HepG2 (cell line): ENCODE measurements around the gene B3GNT2. TPM values are rescaled to one million over a fixed set of nuclear protein-coding genes. Genes with fewer than 3 reads are reported as not detected.
A peak's percentile ranks its signal among the peaks of the same experiment; 100 is the strongest.

ENCODE experiments used
- ARNT2 ChIP-seq: sonication (generic); formaldehyde crosslinking; IDR thresholded peaks from 2 replicates; pipeline ENCODE4 v1.8.0; 2022; ENCODE audit warnings: mild to moderate bottlenecking, low read depth, missing genetic modification reagents, moderate library complexity
- HNF4G ChIP-seq, 2 experiments: sonication (generic) in 1 of 2; formaldehyde crosslinking in 1 of 2; IDR thresholded peaks; 2 replicates each; pipeline versions ENCODE4 v1.4.0 to v1.6.1; 2011 to 2020; ENCODE audit warnings: borderline replicate concordance in 2 of 2, low read depth in 2 of 2, mild to moderate bottlenecking in 2 of 2, low read length in 1 of 2, missing genetic modification reagents in 1 of 2, moderate library complexity in 1 of 2
- KLF13 ChIP-seq: sonication (generic); formaldehyde crosslinking; IDR thresholded peaks from 2 replicates; pipeline ENCODE4 v1.4.0; 2020; ENCODE audit warnings: mild to moderate bottlenecking, missing genetic modification reagents
- NFYC ChIP-seq: IDR thresholded peaks from 2 replicates; pipeline ENCODE4 v1.6.1; 2016; ENCODE audit warnings: missing genetic modification reagents, missing compliant biosample characterization
- NR2F2 ChIP-seq: IDR thresholded peaks from 2 replicates; pipeline ENCODE4 v1.6.1; 2012; ENCODE audit warnings: low read depth, inconsistent platforms, borderline replicate concordance
- TMF1 ChIP-seq: sonication (generic); formaldehyde crosslinking; IDR thresholded peaks from 2 replicates; pipeline ENCODE4 v1.8.1; 2022; ENCODE audit warnings: low read depth, missing genetic modification reagents
- ZNF138 ChIP-seq: sonication (generic); formaldehyde crosslinking; IDR thresholded peaks from 2 replicates; pipeline ENCODE4 v1.5.0; 2020; ENCODE audit warnings: mild to moderate bottlenecking, low read depth, missing genetic modification reagents
- polyA plus RNA-seq, 8 experiments: library from polyadenylated mRNA; depleted of rRNA in 3 of 8; stranded (reverse) in 7 of 8; unstranded in 1 of 8; fragments of >200 nt; fragmentation: Illumina TruSeq in 4 of 8; extraction: Trizol in 4 of 8; gene quantifications; 2 replicates each; pipeline versions ENCODE4 v1.2.1 to v1.2.3, GENCODE V29; 2011 to 2016; ENCODE audit warnings: low read depth in 4 of 8, missing spikeins in 1 of 8, mixed read lengths in 1 of 8; ENCODE audit not compliant: insufficient read depth in 1 of 8
- total RNA-seq, 5 experiments: library from RNA; depleted of rRNA; stranded (reverse); fragments of >200 nt; fragmentation: Illumina TruSeq; extraction: Trizol; gene quantifications; 2 replicates each; pipeline ENCODE4 v1.2.3, GENCODE V29; 2016; ENCODE audit warnings: low read depth in 1 of 5
- TF ChIP-seq, protein P1 (sequence below), 2 experiments: sonication (generic) in 1 of 2; formaldehyde crosslinking in 1 of 2; IDR thresholded peaks; 2 replicates each; pipeline versions ENCODE4 v1.6.1 to v1.9.0; 2014 to 2022; ENCODE audit warnings: antibody characterized with exemption in 1 of 2, borderline replicate concordance in 1 of 2, inconsistent platforms in 1 of 2, low read depth in 1 of 2, missing genetic modification reagents in 1 of 2
- TF ChIP-seq, protein P2 (sequence below): sonication (generic); formaldehyde crosslinking; IDR thresholded peaks from 2 replicates; pipeline ENCODE4 v1.4.0; 2020; ENCODE audit warnings: missing genetic modification reagents
- TF ChIP-seq, protein P3 (sequence below): IDR thresholded peaks from 2 replicates; pipeline ENCODE4 v1.6.1; 2016; ENCODE audit warnings: low read depth, borderline replicate concordance
- TF ChIP-seq, protein P4 (sequence below): sonication (generic); formaldehyde crosslinking; IDR thresholded peaks from 2 replicates; pipeline ENCODE4 v1.4.0; 2020; ENCODE audit warnings: missing genetic modification reagents

B3GNT2 gene
- total and polyA plus RNA-seq, 2 of the 13 experiments (the other 11 are each of a cell fraction or from before 2014, with no cell fraction given) = 26.3 to 28.5 TPM

DNA sequence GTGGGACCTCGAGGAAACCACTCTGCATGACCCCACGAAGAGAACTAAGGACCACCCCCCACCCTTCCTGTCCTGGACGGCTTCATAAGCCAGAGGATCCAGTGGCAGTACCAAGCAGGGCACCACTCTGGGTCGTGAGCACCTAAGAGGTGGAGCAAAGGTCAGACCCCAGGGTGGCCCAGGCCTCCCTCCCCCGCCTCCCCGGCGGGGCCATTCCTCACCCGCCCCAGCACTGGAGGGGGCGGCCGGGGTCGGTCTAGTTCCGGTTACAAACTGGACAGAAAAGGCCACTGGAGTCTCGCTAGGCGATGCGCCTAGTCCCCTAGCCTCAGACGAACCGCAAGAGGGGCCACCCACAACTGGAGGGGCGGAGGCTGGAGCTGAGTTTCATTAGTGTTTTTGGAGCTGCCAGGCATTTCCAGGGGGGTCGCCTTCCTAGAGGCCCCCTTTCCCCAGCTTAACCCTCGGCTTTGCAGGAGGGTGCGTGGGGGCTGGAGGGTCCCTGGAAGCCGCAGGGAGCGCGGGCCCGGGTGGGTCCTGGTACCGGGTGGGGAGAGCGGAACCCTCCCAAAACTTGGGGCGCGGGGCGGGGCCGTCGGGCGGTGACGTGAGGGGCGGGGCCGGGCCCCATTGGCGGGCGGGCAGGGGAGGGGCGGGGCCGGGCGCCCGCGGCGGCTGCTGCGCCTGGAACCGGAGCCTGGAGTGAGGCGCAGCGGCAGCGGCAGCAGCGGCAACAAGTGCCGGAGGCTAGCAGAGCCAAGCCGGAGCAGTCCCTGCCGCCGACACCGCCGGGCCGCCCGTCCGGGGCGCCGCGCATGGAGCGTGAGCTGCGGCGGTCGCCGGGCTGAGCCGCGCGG lies at the start of gene B3GNT2 (continued):
- TF ChIP-seq TMF1 (CRISPR knock-in tag) (peak; percentile 81; the same call in 1 of the 2 replicates), HNF4G (IDR thresholded peaks at IDR 0.05; ENCODE audit: borderline replicate concordance, low read depth, low read length) (peak; percentile 57; the same call in 1 of the 2 replicates), HNF4G (CRISPR knock-in tag; IDR thresholded peaks at IDR 0.05; ENCODE audit: borderline replicate concordance, low read depth) (peak; percentile 60; the same call in 1 of the 2 replicates), ZNF138 (CRISPR knock-in tag) (0 out of 2 replicates have a peak, but pooled peaks have one; percentile 54), NFYC (CRISPR knock-in tag) (peak; percentile 40; the same call in 1 of the 2 replicates), NR2F2 (peak; percentile 57; the same call in 1 of the 2 replicates), ARNT2 (peak; percentile 92; the same call in 1 of the 2 replicates), KLF13 (no peak)
- TF ChIP-seq, protein P1, sequence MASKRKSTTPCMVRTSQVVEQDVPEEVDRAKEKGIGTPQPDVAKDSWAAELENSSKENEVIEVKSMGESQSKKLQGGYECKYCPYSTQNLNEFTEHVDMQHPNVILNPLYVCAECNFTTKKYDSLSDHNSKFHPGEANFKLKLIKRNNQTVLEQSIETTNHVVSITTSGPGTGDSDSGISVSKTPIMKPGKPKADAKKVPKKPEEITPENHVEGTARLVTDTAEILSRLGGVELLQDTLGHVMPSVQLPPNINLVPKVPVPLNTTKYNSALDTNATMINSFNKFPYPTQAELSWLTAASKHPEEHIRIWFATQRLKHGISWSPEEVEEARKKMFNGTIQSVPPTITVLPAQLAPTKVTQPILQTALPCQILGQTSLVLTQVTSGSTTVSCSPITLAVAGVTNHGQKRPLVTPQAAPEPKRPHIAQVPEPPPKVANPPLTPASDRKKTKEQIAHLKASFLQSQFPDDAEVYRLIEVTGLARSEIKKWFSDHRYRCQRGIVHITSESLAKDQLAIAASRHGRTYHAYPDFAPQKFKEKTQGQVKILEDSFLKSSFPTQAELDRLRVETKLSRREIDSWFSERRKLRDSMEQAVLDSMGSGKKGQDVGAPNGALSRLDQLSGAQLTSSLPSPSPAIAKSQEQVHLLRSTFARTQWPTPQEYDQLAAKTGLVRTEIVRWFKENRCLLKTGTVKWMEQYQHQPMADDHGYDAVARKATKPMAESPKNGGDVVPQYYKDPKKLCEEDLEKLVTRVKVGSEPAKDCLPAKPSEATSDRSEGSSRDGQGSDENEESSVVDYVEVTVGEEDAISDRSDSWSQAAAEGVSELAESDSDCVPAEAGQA (IDR thresholded peaks at IDR 0.05; ENCODE audit: low read depth) = 0 out of 2 replicates have a peak, but pooled peaks have one; percentile 8
- TF ChIP-seq, protein P1 (CRISPR knock-in tag; IDR thresholded peaks at IDR 0.05; ENCODE audit: borderline replicate concordance) = no peak
- TF ChIP-seq, protein P2, sequence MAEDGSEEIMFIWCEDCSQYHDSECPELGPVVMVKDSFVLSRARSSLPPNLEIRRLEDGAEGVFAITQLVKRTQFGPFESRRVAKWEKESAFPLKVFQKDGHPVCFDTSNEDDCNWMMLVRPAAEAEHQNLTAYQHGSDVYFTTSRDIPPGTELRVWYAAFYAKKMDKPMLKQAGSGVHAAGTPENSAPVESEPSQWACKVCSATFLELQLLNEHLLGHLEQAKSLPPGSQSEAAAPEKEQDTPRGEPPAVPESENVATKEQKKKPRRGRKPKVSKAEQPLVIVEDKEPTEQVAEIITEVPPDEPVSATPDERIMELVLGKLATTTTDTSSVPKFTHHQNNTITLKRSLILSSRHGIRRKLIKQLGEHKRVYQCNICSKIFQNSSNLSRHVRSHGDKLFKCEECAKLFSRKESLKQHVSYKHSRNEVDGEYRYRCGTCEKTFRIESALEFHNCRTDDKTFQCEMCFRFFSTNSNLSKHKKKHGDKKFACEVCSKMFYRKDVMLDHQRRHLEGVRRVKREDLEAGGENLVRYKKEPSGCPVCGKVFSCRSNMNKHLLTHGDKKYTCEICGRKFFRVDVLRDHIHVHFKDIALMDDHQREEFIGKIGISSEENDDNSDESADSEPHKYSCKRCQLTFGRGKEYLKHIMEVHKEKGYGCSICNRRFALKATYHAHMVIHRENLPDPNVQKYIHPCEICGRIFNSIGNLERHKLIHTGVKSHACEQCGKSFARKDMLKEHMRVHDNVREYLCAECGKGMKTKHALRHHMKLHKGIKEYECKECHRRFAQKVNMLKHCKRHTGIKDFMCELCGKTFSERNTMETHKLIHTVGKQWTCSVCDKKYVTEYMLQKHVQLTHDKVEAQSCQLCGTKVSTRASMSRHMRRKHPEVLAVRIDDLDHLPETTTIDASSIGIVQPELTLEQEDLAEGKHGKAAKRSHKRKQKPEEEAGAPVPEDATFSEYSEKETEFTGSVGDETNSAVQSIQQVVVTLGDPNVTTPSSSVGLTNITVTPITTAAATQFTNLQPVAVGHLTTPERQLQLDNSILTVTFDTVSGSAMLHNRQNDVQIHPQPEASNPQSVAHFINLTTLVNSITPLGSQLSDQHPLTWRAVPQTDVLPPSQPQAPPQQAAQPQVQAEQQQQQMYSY (CRISPR knock-in tag) = peak; percentile 91
- TF ChIP-seq, protein P3, sequence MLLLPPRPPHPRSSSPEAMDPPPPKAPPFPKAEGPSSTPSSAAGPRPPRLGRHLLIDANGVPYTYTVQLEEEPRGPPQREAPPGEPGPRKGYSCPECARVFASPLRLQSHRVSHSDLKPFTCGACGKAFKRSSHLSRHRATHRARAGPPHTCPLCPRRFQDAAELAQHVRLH = no peak
- TF ChIP-seq, protein P4, sequence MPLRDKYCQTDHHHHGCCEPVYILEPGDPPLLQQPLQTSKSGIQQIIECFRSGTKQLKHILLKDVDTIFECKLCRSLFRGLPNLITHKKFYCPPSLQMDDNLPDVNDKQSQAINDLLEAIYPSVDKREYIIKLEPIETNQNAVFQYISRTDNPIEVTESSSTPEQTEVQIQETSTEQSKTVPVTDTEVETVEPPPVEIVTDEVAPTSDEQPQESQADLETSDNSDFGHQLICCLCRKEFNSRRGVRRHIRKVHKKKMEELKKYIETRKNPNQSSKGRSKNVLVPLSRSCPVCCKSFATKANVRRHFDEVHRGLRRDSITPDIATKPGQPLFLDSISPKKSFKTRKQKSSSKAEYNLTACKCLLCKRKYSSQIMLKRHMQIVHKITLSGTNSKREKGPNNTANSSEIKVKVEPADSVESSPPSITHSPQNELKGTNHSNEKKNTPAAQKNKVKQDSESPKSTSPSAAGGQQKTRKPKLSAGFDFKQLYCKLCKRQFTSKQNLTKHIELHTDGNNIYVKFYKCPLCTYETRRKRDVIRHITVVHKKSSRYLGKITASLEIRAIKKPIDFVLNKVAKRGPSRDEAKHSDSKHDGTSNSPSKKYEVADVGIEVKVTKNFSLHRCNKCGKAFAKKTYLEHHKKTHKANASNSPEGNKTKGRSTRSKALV (CRISPR knock-in tag) = no peak
